B cell (primary cell): ENCODE data around the gene FEM1B.

Source experiments
- CTCF ChIP-seq: fragments of 200-600 bp; IDR thresholded peaks from one replicate; pipeline ENCODE4 v1.8.0; 2022; ENCODE audit warnings: antibody characterized with exemption, mild to moderate bottlenecking
- EZH2 ChIP-seq: IDR thresholded peaks from 2 replicates; pipeline ENCODE4 v1.6.1; 2012; ENCODE audit warnings: borderline replicate concordance, low read depth, mild to moderate bottlenecking, moderate library complexity, low read length; ENCODE audit not compliant: insufficient read depth, poor library complexity, severe bottlenecking

- TF ChIP-seq EZH2 (no peak), CTCF (no peak)
Measured at GRCh38 chr15:68232937-68233336, 44.6 kb upstream of the FEM1B start.
